Stimulated activated CD8-positive, alpha-beta memory T cell treated with anti-CD3 and anti-CD28 coated beads, Interleukin-15, amount 100 ng/mL, for 4 hours (primary cell): ENCODE results near the gene FZD1.

Source experiments
- DNase-seq, 2 donors: peaks; one replicate each; pipeline ENCODE4 v3.0.0-alpha.2; 2020; ENCODE audit warnings: low read depth in 2 of 2

FZD1 gene

GRCh38 chr7:91264924-91265681, 870 bp downstream of the FZD1 start:
- DNase-seq = no peak

DNA sequence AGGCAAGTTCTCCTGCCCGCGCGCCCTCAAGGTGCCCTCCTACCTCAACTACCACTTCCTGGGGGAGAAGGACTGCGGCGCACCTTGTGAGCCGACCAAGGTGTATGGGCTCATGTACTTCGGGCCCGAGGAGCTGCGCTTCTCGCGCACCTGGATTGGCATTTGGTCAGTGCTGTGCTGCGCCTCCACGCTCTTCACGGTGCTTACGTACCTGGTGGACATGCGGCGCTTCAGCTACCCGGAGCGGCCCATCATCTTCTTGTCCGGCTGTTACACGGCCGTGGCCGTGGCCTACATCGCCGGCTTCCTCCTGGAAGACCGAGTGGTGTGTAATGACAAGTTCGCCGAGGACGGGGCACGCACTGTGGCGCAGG, 1.4 kb downstream of the FZD1 start:
- no peak for DNase-seq

DNA sequence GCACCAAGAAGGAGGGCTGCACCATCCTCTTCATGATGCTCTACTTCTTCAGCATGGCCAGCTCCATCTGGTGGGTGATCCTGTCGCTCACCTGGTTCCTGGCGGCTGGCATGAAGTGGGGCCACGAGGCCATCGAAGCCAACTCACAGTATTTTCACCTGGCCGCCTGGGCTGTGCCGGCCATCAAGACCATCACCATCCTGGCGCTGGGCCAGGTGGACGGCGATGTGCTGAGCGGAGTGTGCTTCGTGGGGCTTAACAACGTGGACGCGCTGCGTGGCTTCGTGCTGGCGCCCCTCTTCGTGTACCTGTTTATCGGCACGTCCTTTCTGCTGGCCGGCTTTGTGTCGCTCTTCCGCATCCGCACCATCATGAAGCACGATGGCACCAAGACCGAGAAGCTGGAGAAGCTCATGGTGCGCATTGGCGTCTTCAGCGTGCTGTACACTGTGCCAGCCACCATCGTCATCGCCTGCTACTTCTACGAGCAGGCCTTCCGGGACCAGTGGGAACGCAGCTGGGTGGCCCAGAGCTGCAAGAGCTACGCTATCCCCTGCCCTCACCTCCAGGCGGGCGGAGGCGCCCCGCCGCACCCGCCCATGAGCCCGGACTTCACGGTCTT, 1.9 kb downstream of the FZD1 start:
- no peak for DNase-seq

GRCh38 chr7:91266689-91267090, 2.5 kb downstream of the FZD1 start:
- no peak for DNase-seq

DNA sequence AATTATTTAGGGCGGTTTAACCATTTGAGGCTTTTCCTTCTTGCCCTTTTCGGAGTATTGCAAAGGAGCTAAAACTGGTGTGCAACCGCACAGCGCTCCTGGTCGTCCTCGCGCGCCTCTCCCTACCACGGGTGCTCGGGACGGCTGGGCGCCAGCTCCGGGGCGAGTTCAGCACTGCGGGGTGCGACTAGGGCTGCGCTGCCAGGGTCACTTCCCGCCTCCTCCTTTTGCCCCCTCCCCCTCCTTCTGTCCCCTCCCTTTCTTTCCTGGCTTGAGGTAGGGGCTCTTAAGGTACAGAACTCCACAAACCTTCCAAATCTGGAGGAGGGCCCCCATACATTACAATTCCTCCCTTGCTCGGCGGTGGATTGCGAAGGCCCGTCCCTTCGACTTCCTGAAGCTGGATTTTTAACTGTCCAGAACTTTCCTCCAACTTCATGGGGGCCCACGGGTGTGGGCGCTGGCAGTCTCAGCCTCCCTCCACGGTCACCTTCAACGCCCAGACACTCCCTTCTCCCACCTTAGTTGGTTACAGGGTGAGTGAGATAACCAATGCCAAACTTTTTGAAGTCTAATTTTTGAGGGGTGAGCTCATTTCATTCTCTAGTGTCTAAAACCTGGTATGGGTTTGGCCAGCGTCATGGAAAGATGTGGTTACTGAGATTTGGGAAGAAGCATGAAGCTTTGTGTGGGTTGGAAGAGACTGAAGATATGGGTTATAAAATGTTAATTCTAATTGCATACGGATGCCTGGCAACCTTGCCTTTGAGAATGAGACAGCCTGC, 3.1 kb downstream of the FZD1 start:
- no peak for DNase-seq

DNA sequence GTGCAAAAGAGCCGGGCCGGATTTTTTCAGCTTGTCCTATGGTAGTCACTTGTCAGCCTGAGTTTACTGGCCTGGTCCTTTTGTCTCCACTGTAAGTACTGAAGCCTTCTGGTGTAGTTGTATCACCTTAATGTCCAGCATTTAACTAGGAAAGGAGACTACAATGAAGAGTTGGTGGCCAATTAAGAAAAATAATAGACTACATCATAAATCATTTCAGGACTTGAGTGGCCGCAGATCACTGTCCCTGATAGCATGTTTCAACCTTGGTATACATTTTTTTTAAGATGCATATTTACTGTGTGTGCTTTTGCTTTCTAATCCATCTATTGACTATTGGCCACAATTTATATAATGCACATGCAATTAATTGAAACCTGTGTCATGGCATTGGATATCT, 6.1 kb downstream of the FZD1 start:
- no peak for DNase-seq

- no peak for DNase-seq
Measured at GRCh38 chr7:91276909-91277308, 12.7 kb downstream of the FZD1 start.

DNA sequence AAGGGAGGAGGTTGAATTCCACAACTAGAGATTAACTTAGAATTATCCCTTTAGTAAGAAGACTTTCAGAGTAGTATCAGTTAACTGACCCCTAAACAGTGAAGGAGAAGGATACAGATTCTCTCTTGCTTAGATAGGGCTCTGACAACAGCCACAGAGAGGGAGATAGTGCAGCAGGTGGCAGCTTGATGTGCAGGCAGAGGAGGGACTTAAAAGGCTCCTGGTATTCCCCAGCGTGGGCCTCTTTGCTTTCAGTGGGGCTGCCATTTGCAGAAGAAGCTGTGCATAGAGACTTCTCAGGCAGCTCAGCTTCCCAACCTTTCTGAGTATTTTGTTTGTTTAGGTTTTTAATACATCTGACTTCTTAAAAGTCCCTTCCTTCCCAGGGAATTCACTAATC, 16.0 kb downstream of the FZD1 start:
- no peak for DNase-seq

- DNase-seq = no peak
Measured at GRCh38 chr7:91280604-91281003, 16.4 kb downstream of the FZD1 start.

GRCh38 chr7:91285696-91286355, 21.6 kb downstream of the FZD1 start:
- no peak for DNase-seq

GRCh38 chr7:91286432-91286831, 22.2 kb downstream of the FZD1 start:
- no peak for DNase-seq

GRCh38 chr7:91287371-91288084, 23.3 kb downstream of the FZD1 start:
- no peak for DNase-seq

DNA sequence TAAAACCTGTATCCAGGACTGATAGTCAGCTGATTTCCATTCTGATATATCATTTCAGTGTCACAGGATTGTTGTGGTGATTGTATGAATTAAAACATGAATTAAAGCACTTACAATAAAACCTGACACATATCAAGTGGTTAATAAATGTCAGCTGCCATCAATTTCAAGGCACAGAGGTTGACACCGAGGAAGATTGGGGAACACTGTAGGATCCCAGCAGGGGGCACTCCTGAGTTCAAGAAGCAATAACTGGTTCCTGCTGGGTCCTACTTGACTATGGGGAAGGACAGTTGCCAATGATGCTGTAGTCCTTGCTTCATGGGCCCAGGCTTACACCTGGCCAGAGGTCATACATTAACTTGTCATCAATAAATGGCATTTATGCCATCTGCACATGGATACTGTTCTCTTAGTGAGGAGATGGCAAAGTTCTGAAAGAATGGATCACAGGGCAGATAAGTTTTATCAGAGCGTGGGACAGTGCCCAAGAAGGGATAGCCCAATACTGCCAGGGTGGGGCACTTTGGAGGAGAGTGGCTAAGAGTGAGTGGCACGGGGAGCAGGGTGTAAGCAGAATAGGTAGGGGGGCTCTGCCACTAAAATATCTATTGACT, 24.1 kb downstream of the FZD1 start:
- DNase-seq = no peak

- no peak for DNase-seq
Measured at GRCh38 chr7:91289633-91290254, 25.5 kb downstream of the FZD1 start.

GRCh38 chr7:91291302-91291701, 27.1 kb downstream of the FZD1 start:
- no peak for DNase-seq

- DNase-seq = no peak
Measured at GRCh38 chr7:91291902-91292301, 27.7 kb downstream of the FZD1 start.

GRCh38 chr7:91292506-91292905, 28.3 kb downstream of the FZD1 start:
- DNase-seq = no peak

DNA sequence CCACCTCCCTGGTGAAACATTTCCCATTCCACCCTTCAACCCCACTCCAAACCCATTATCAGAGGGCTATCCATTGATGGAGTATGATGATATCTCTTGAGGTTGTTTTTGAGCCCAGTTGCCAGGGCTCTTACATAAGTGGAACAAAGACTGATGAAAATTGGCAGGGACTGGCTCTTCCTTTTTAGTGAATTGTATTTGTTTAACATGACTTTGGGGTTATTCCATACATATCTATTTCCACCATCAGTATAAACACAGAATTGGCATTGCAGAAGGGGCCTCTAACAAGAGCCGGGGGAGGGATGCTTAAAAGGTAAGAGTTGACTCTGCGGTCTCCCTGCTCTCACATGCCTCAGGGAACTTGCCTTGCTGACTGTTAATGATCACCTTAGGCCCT, 28.9 kb downstream of the FZD1 start:
- DNase-seq = no peak

GRCh38 chr7:91293840-91294239, 29.6 kb downstream of the FZD1 start:
- DNase-seq = no peak

DNA sequence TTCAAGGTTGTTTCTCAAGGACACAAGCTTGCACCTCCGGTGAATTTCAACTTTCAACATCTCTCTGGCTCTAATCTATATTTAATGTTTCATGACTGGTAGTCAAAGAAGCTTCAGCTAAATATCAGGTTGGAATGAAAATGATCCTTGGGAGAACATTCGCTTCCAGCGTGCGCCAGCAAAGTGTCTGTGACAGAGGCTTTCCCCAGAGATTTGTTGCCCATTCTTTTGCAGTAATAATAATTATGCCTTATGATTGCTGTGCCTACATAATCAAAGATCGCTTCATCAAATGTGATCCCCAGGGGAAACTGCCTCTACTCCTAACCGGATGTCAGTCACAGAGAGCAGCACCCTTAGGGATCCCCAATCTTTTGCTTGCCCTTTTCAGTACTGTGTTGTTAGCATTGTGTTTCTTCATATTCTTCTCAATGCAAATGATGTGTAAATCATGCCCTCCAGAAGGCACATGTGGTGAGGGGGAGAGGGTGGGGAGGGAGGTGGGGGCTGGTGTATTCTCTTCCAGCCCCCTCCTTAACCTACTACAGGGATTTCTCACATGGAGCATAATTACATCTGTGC, 30.5 kb downstream of the FZD1 start:
- DNase-seq = no peak
